ENCODE results near the gene RSKR. TPM values are rescaled to one million over a fixed set of nuclear protein-coding genes. Genes with fewer than 3 reads are reported as not detected.
A peak's percentile ranks its signal among the peaks of the same experiment; 100 is the strongest.

The RSKR gene
- polyA plus RNA-seq, 1 experiment, result 6.0 TPM

GRCh38 chr17:28598799-28599310 is 15.1 kb downstream of the RSKR start, which contains the start of gene SPAG5:
Gene SPAG5, minus strand, starts transcription at chr17:28599025. Its CDS starts 79 bp downstream, at chr17:28598946.
- DNase-seq (ENCODE audit: low read depth, low spot score), result peak; percentile 60
- no peak for TF ChIP-seq CTCF (IDR thresholded peaks at IDR 0.05; ENCODE audit: low read depth, low read length)
- H3K27ac ChIP-seq (ENCODE audit: low read depth, low read length), result peak within 1 kb of the TSS; percentile 97
- CTCF ChIA-PET, result interaction anchor here (1.2 kb wide), 1 partner anchor 14 kb away, joined by 4 read pairs; no protein-coding TSS in a partner anchor
- no peaks in the 10 kb centered on the region for H3K27me3 ChIP-seq (ENCODE audit: control insufficient read depth, insufficient read depth, low read length)
- peak within 1 kb of the TSS; percentile 88 for H3K4me3 ChIP-seq (ENCODE audit: low read depth, low read length)
- POLR2A ChIA-PET, result interaction anchor here (0.6 to 1.0 kb wide), 2 partner anchors 12 to 121 kb away, joined by 3 to 4 read pairs; no protein-coding TSS in a partner anchor
- no peaks in the 10 kb centered on the region; the same call in 1 of the 2 replicates for H3K9me3 ChIP-seq (ENCODE audit: control insufficient read depth, insufficient read depth, low read length)

GRCh38 chr17:28598389-28598788 is 15.6 kb downstream of the RSKR start:
- POLR2A ChIA-PET, result interaction anchor here (0.6 kb wide), 1 partner anchor 12 kb away, joined by 4 read pairs; no protein-coding TSS in a partner anchor
- no peak for DNase-seq (ENCODE audit: low read depth, low spot score)
- CTCF ChIA-PET, result no interaction called here
- H3K27ac ChIP-seq (ENCODE audit: low read depth, low read length), result no peak overlapping the region
- peak overlapping the region; percentile 88 for H3K4me3 ChIP-seq (ENCODE audit: low read depth, low read length)
- H3K9me3 ChIP-seq (ENCODE audit: control insufficient read depth, insufficient read depth, low read length), result no peaks in the 10 kb centered on the region; the same call in 1 of the 2 replicates
- H3K27me3 ChIP-seq (ENCODE audit: control insufficient read depth, insufficient read depth, low read length), result no peaks in the 10 kb centered on the region
- no peak for TF ChIP-seq CTCF (IDR thresholded peaks at IDR 0.05; ENCODE audit: low read depth, low read length)

GRCh38 chr17:28597606-28598383 is 16.2 kb downstream of the RSKR start:
- POLR2A ChIA-PET, result no interaction called here
- H3K4me3 ChIP-seq (ENCODE audit: low read depth, low read length), result peak overlapping the region; percentile 88
- no peak for TF ChIP-seq CTCF (IDR thresholded peaks at IDR 0.05; ENCODE audit: low read depth, low read length)
- no peak overlapping the region for H3K27ac ChIP-seq (ENCODE audit: low read depth, low read length)
- no peak for DNase-seq (ENCODE audit: low read depth, low spot score)
- CTCF ChIA-PET, result no interaction called here
- no peaks in the 10 kb centered on the region for H3K27me3 ChIP-seq (ENCODE audit: control insufficient read depth, insufficient read depth, low read length)
- H3K9me3 ChIP-seq (ENCODE audit: control insufficient read depth, insufficient read depth, low read length), result no peaks in the 10 kb centered on the region; the same call in 1 of the 2 replicates

GRCh38 chr17:28592260-28592659 is 21.7 kb downstream of the RSKR start:
- H3K27me3 ChIP-seq (ENCODE audit: control insufficient read depth, insufficient read depth, low read length), result no peaks in the 10 kb centered on the region
- H3K27ac ChIP-seq (ENCODE audit: low read depth, low read length), result no peak overlapping the region
- TF ChIP-seq CTCF (IDR thresholded peaks at IDR 0.05; ENCODE audit: low read depth, low read length), result no peak
- H3K4me3 ChIP-seq (ENCODE audit: low read depth, low read length), result no peak overlapping the region
- ChIA-PET CTCF (no interaction called here), POLR2A (no interaction called here)
- no peak for DNase-seq (ENCODE audit: low read depth, low spot score)
- H3K9me3 ChIP-seq (ENCODE audit: control insufficient read depth, insufficient read depth, low read length), result no peaks in the 10 kb centered on the region

GRCh38 chr17:28585851-28586250 is 28.1 kb downstream of the RSKR start:
- no peak for TF ChIP-seq CTCF (IDR thresholded peaks at IDR 0.05; ENCODE audit: low read depth, low read length)
- CTCF ChIA-PET, result no interaction called here
- no peaks in the 10 kb centered on the region for H3K9me3 ChIP-seq (ENCODE audit: control insufficient read depth, insufficient read depth, low read length)
- H3K4me3 ChIP-seq (ENCODE audit: low read depth, low read length), result no peak overlapping the region
- no peak overlapping the region for H3K27ac ChIP-seq (ENCODE audit: low read depth, low read length)
- H3K27me3 ChIP-seq (ENCODE audit: control insufficient read depth, insufficient read depth, low read length), result no peaks in the 10 kb centered on the region
- no peak for DNase-seq (ENCODE audit: low read depth, low spot score)
- POLR2A ChIA-PET, result no interaction called here
